Mesendoderm (in vitro differentiated cells): ENCODE results near the gene ACSL5.
"Not testable (repeated sequence)": the region's sequence is repeated elsewhere in the genome, so short reads cannot be mapped to it uniquely, and the experiment has no call there.

Experiments
- DNase-seq: peaks from one replicate; pipeline ENCODE4 v3.0.0; 2013
- H2AK5ac ChIP-seq: 2 replicates; pipeline ENCODE4 v1.6.1; 2013; ENCODE audit warnings: low read length, inconsistent platforms
- H2BK120ac ChIP-seq: 2 replicates; pipeline ENCODE4 v1.6.1; 2013; ENCODE audit warnings: low read depth, mild to moderate bottlenecking, low read length, moderate library complexity, mixed read lengths
- H2BK15ac ChIP-seq: replicated peaks from 2 replicates; pipeline ENCODE4 v1.6.1; 2013; ENCODE audit warnings: low read depth, mild to moderate bottlenecking, moderate library complexity
- H2BK5ac ChIP-seq: 2 replicates; pipeline ENCODE4 v1.6.1; 2013; ENCODE audit warnings: low read length, inconsistent platforms
- H3K18ac ChIP-seq: 2 replicates; pipeline ENCODE4 v1.6.1; 2013; ENCODE audit warnings: mild to moderate bottlenecking, low read length, mixed read lengths
- H3K23ac ChIP-seq: one replicate; pipeline ENCODE4 v1.6.1; 2013; ENCODE audit warnings: low read length
- H3K27ac ChIP-seq: 2 replicates; pipeline ENCODE4 v1.5.1; 2013; ENCODE audit warnings: low read depth, mild to moderate bottlenecking, inconsistent platforms, low read length, moderate library complexity
- H3K27me3 ChIP-seq: 2 replicates; pipeline ENCODE4 v1.6.1; 2013; ENCODE audit warnings: low read length, control low read depth, mild to moderate bottlenecking, inconsistent platforms; ENCODE audit not compliant: insufficient read depth, poor library complexity
- H3K36me3 ChIP-seq: 2 replicates; pipeline ENCODE4 v1.6.1; 2013; ENCODE audit warnings: low read length, inconsistent platforms; ENCODE audit not compliant: control insufficient read depth, insufficient read depth
- H3K4ac ChIP-seq: one replicate; pipeline ENCODE4 v1.6.1; 2013; ENCODE audit warnings: low read depth, mild to moderate bottlenecking, low read length, moderate library complexity
- H3K4me1 ChIP-seq: 2 replicates; pipeline ENCODE4 v1.6.1; 2013; ENCODE audit warnings: low read depth, low read length, inconsistent platforms; ENCODE audit not compliant: control insufficient read depth
- H3K4me2 ChIP-seq: 2 replicates; pipeline ENCODE4 v1.6.1; 2013; ENCODE audit warnings: low read length
- H3K4me3 ChIP-seq: 2 replicates; pipeline ENCODE4 v1.5.1; 2013; ENCODE audit warnings: mild to moderate bottlenecking, low read length
- H3K56ac ChIP-seq: one replicate; pipeline ENCODE4 v1.6.1; 2013; ENCODE audit warnings: low read length
- H3K79me1 ChIP-seq: 2 replicates; pipeline ENCODE4 v1.6.1; 2013; ENCODE audit warnings: low read length, inconsistent platforms
- H3K79me2 ChIP-seq: 2 replicates; pipeline ENCODE4 v1.6.1; 2013; ENCODE audit warnings: mild to moderate bottlenecking, low read length; ENCODE audit not compliant: control insufficient read depth, insufficient read depth
- H3K9ac ChIP-seq: 2 replicates; pipeline ENCODE4 v1.6.1; 2013; ENCODE audit warnings: low read length, inconsistent platforms
- H4K5ac ChIP-seq: one replicate; pipeline ENCODE4 v1.6.1; 2013; ENCODE audit warnings: low read length
- H4K8ac ChIP-seq: one replicate; pipeline ENCODE4 v1.6.1; 2013; ENCODE audit warnings: low read depth, mild to moderate bottlenecking, control low read depth, low read length, moderate library complexity
- WGBS: extraction: QIAGEN DNeasy Blood & Tissue Kit; methylation state at CpG from one replicate; pipeline ENCODE4 v1.1.7; 2013; ENCODE audit warnings: low lambda C conversion rate, missing lambda C conversion rate; ENCODE audit not compliant: insufficient coverage; ENCODE audit errors: extremely low coverage; 5-methylcytosine and 5-hydroxymethylcytosine counted together

The ACSL5 gene

GRCh38 chr10:112464074-112464473, 90.2 kb downstream of the ACSL5 start:
- not testable (repeated sequence) for H2BK120ac ChIP-seq, H2BK5ac ChIP-seq, H2AK5ac ChIP-seq, H3K9ac ChIP-seq, H3K4me2 ChIP-seq, H3K36me3 ChIP-seq, H3K4ac ChIP-seq, H3K56ac ChIP-seq, H3K79me2 ChIP-seq, H3K4me1 ChIP-seq, H3K4me3 ChIP-seq, H3K27ac ChIP-seq, H4K5ac ChIP-seq, H3K27me3 ChIP-seq, H4K8ac ChIP-seq, H3K18ac ChIP-seq, H2BK15ac ChIP-seq, H3K79me1 ChIP-seq, DNase-seq, H3K23ac ChIP-seq
- no CpG with 5 or more reads among the region's 5 CpGs for WGBS

GRCh38 chr10:112465299-112465883, 91.5 kb downstream of the ACSL5 start:
- no peak overlapping the region for H4K8ac ChIP-seq
- H3K4ac ChIP-seq = no peak overlapping the region
- no peak overlapping the region for H3K56ac ChIP-seq
- H2BK5ac ChIP-seq = no peak overlapping the region
- H3K27ac ChIP-seq = no peak overlapping the region
- no peak overlapping the region for H3K23ac ChIP-seq
- no CpG with 5 or more reads among the region's 3 CpGs for WGBS
- H2BK120ac ChIP-seq = no peak overlapping the region
- no peak overlapping the region for H3K9ac ChIP-seq
- H3K27me3 ChIP-seq = no peaks in the 10 kb centered on the region
- no peaks in the 10 kb centered on the region for H3K36me3 ChIP-seq
- H4K5ac ChIP-seq = no peak overlapping the region
- no peak overlapping the region for H3K4me2 ChIP-seq
- no peak overlapping the region for H2AK5ac ChIP-seq
- H3K79me1 ChIP-seq = peaks cover 3% of the 10 kb centered on the region
- no peaks in the 10 kb centered on the region for H3K79me2 ChIP-seq
- H2BK15ac ChIP-seq = no peak overlapping the region
- H3K18ac ChIP-seq = no peak overlapping the region
- no peak for DNase-seq
- H3K4me1 ChIP-seq = no peaks in the 10 kb centered on the region
- no peak overlapping the region for H3K4me3 ChIP-seq

DNA sequence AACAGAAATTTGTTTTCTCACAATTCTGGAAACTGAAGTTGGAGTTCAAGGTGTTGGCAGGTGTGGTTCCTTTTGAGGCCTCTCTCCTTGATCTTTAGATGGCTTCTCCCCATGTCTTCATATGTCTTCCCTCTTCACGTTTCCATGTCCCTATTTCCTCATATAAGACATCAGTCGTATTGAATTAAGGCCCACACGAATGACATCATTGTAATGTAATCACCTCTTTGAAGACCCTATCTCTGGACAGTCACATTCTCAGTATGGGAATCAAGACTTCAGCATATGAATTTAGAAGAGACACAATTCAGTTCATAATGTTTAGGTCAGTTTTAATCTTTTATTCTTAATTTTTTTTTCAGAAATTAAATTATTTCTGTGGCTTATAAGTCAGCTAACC, 92.9 kb downstream of the ACSL5 start:
- no peak for DNase-seq
- Histone ChIP-seq H3K4me2 (no peak overlapping the region), H2BK120ac (no peak overlapping the region), H3K79me2 (no peaks in the 10 kb centered on the region), H3K36me3 (no peaks in the 10 kb centered on the region), H2BK15ac (no peak overlapping the region), H4K5ac (no peak overlapping the region), H3K23ac (no peak overlapping the region), H3K9ac (no peak overlapping the region), H2AK5ac (no peak overlapping the region), H3K27me3 (no peaks in the 10 kb centered on the region), H3K4ac (no peak overlapping the region), H3K18ac (no peak overlapping the region), H3K79me1 (peaks cover 3% of the 10 kb centered on the region), H3K27ac (no peak overlapping the region), H3K56ac (no peak overlapping the region), H4K8ac (no peak overlapping the region), H3K4me1 (no peaks in the 10 kb centered on the region), H2BK5ac (no peak overlapping the region), H3K4me3 (no peak overlapping the region)
- no CpG with 5 or more reads among the region's 3 CpGs for WGBS

GRCh38 chr10:112467541-112468075, 93.7 kb downstream of the ACSL5 start:
- Histone ChIP-seq H3K4me1 (no peaks in the 10 kb centered on the region), H3K9ac (no peak overlapping the region), H3K4me2 (no peak overlapping the region), H4K8ac (no peak overlapping the region), H2BK5ac (no peak overlapping the region), H3K56ac (no peak overlapping the region), H3K27me3 (no peaks in the 10 kb centered on the region), H3K79me2 (no peaks in the 10 kb centered on the region), H4K5ac (no peak overlapping the region), H3K4me3 (no peak overlapping the region), H2AK5ac (no peak overlapping the region), H3K18ac (no peak overlapping the region), H3K27ac (no peak overlapping the region), H3K23ac (no peak overlapping the region), H2BK120ac (no peak overlapping the region), H3K79me1 (peaks cover 5% of the 10 kb centered on the region), H3K36me3 (no peaks in the 10 kb centered on the region), H3K4ac (no peak overlapping the region), H2BK15ac (no peak overlapping the region)
- DNase-seq = no peak
- WGBS = no CpG with 5 or more reads among the region's 1 CpG

DNA sequence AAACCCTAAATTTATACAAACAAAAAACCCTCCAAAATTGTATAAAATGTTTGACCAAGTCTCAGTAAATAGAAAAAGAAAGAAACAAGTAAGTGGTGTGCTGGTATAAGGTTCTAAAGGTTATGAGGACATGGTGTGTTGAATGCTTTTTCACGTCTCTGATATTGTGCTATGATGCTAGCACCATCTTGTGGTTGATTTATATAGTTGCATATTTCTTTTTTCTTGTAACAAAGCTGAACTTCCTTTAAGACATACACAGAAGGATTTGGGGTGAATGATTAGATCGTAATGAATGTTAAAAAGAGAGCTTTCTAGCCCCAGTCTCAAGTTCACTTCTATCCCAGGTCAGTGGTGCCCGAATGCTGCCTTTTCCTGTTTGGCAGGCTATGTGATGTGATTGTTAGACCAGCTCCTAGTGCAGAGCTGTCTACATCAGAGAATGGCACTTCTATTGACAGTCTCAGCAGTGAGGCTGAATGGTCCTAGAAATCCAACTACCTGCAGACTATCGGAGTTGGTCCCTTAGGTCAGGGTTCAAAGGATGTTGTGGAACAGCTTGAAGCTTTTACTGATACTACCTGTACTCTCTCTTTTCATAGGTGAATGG, 98.1 kb downstream of the ACSL5 start:
- no peak overlapping the region for H4K8ac ChIP-seq
- no peak overlapping the region for H2BK120ac ChIP-seq
- no peak overlapping the region for H3K18ac ChIP-seq
- H3K56ac ChIP-seq = no peak overlapping the region
- no peaks in the 10 kb centered on the region for H3K36me3 ChIP-seq
- no peaks in the 10 kb centered on the region for H3K4me1 ChIP-seq
- H2BK15ac ChIP-seq = no peak overlapping the region
- peak; percentile 59 for DNase-seq
- no peak overlapping the region for H4K5ac ChIP-seq
- no peak overlapping the region for H3K4me3 ChIP-seq
- H3K27ac ChIP-seq = no peak overlapping the region
- H3K79me2 ChIP-seq = no peaks in the 10 kb centered on the region
- H3K79me1 ChIP-seq = peaks cover 5% of the 10 kb centered on the region
- H2BK5ac ChIP-seq = no peak overlapping the region
- no peak overlapping the region for H3K4ac ChIP-seq
- no peak overlapping the region for H2AK5ac ChIP-seq
- no peaks in the 10 kb centered on the region for H3K27me3 ChIP-seq
- H3K9ac ChIP-seq = no peak overlapping the region
- no CpG with 5 or more reads among the region's 4 CpGs for WGBS
- no peak overlapping the region for H3K4me2 ChIP-seq
- no peak overlapping the region for H3K23ac ChIP-seq
